ENCODE results near the gene GRK5. TPM values are rescaled to one million over a fixed set of nuclear protein-coding genes. Genes with fewer than 3 reads are reported as not detected.

GRK5 gene
- polyA plus RNA-seq, 1 donor from 2014 or later = 34.9 TPM

GRCh38 chr10:119453313-119453712 lies 245.9 kb downstream of the GRK5 start:
- H3K9ac ChIP-seq (ENCODE audit: low read length) = no peak overlapping the region
- H3K9me3 ChIP-seq (ENCODE audit: low read length) = no peaks in the 10 kb centered on the region
- H3F3A ChIP-seq (ENCODE audit: insufficient read depth, low read length, poor library complexity, severe bottlenecking) = no peaks in the 10 kb centered on the region
- no peak overlapping the region for H3K27ac ChIP-seq (ENCODE audit: low read length)
- H3K4me3 ChIP-seq (ENCODE audit: low read length) = no peak overlapping the region
- H3K27me3 ChIP-seq (ENCODE audit: insufficient read depth, low read depth, low read length) = no peaks in the 10 kb centered on the region
- no peaks in the 10 kb centered on the region for H3K79me2 ChIP-seq (replicated peaks; ENCODE audit: insufficient read depth, low read length)
- no peaks in the 10 kb centered on the region for H3K36me3 ChIP-seq (ENCODE audit: insufficient read depth, low read length)
- no peak overlapping the region for H3K4me2 ChIP-seq (ENCODE audit: low read length)
- H4K20me1 ChIP-seq (ENCODE audit: insufficient read depth) = no peaks in the 10 kb centered on the region
- H2AFZ ChIP-seq (ENCODE audit: low read depth, low read length) = no peak overlapping the region
- no peak for TF ChIP-seq POLR2AphosphoS5 (IDR thresholded peaks at IDR 0.05)
- TF ChIP-seq SMC3 (conservative IDR thresholded peaks at IDR 0.05; ENCODE audit: poor library complexity) = no peak
- no peak for TF ChIP-seq EZH2 (IDR thresholded peaks at IDR 0.05; ENCODE audit: borderline replicate concordance, insufficient read depth, low read length, poor library complexity, severe bottlenecking)
- TF ChIP-seq RAD21 (conservative IDR thresholded peaks at IDR 0.05) = no peak
- no peak for TF ChIP-seq CTCF (IDR thresholded peaks at IDR 0.05; ENCODE audit: poor library complexity, severe bottlenecking)
- no peak for TF ChIP-seq MXI1 (conservative IDR thresholded peaks at IDR 0.05; ENCODE audit: poor library complexity, severe bottlenecking)
- no peak for TF ChIP-seq EP300 (conservative IDR thresholded peaks at IDR 0.05; ENCODE audit: poor library complexity, severe bottlenecking)
- no peak for TF ChIP-seq TAF1 (IDR thresholded peaks at IDR 0.05; ENCODE audit: low read depth)
- no peak for TF ChIP-seq REST (IDR thresholded peaks at IDR 0.05; ENCODE audit: borderline replicate concordance)
- no peaks in the 10 kb centered on the region for H3K9me2 ChIP-seq (ENCODE audit: insufficient read depth, low read length)

GRCh38 chr10:119454316-119454715 lies 246.9 kb downstream of the GRK5 start:
- Histone ChIP-seq H3F3A (ENCODE audit: insufficient read depth, low read length, poor library complexity, severe bottlenecking) (no peaks in the 10 kb centered on the region), H3K9me2 (ENCODE audit: insufficient read depth, low read length) (no peaks in the 10 kb centered on the region), H3K4me2 (ENCODE audit: low read length) (no peak overlapping the region), H3K36me3 (ENCODE audit: insufficient read depth, low read length) (no peaks in the 10 kb centered on the region), H3K27ac (ENCODE audit: low read length) (no peak overlapping the region), H3K79me2 (replicated peaks; ENCODE audit: insufficient read depth, low read length) (no peaks in the 10 kb centered on the region), H3K4me3 (ENCODE audit: low read length) (no peak overlapping the region), H3K9ac (ENCODE audit: low read length) (no peak overlapping the region), H4K20me1 (ENCODE audit: insufficient read depth) (no peaks in the 10 kb centered on the region), H2AFZ (ENCODE audit: low read depth, low read length) (no peak overlapping the region), H3K9me3 (ENCODE audit: low read length) (no peaks in the 10 kb centered on the region), H3K27me3 (ENCODE audit: insufficient read depth, low read depth, low read length) (no peaks in the 10 kb centered on the region)
- TF ChIP-seq REST (IDR thresholded peaks at IDR 0.05; ENCODE audit: borderline replicate concordance) = no peak
- no peak for TF ChIP-seq MXI1 (conservative IDR thresholded peaks at IDR 0.05; ENCODE audit: poor library complexity, severe bottlenecking)
- no peak for TF ChIP-seq EP300 (conservative IDR thresholded peaks at IDR 0.05; ENCODE audit: poor library complexity, severe bottlenecking)
- TF ChIP-seq TAF1 (IDR thresholded peaks at IDR 0.05; ENCODE audit: low read depth) = no peak
- no peak for TF ChIP-seq POLR2AphosphoS5 (IDR thresholded peaks at IDR 0.05)
- no peak for TF ChIP-seq CTCF (IDR thresholded peaks at IDR 0.05; ENCODE audit: poor library complexity, severe bottlenecking)
- no peak for TF ChIP-seq SMC3 (conservative IDR thresholded peaks at IDR 0.05; ENCODE audit: poor library complexity)
- no peak for TF ChIP-seq RAD21 (conservative IDR thresholded peaks at IDR 0.05)
- no peak for TF ChIP-seq EZH2 (IDR thresholded peaks at IDR 0.05; ENCODE audit: borderline replicate concordance, insufficient read depth, low read length, poor library complexity, severe bottlenecking)
